ENCODE data around the gene LMNB1. TPM values are rescaled to one million over a fixed set of nuclear protein-coding genes. Genes with fewer than 3 reads are reported as not detected.

Gene LMNB1
- total RNA-seq, 1 experiment from 2014 or later: 211 TPM

- H2BK12ac ChIP-seq (ENCODE audit: insufficient read length, low read depth, low read length): no peak overlapping the region
- H2BK5ac ChIP-seq (ENCODE audit: insufficient read length, low read length): no peak overlapping the region
- no peak overlapping the region for H3K27ac ChIP-seq (ENCODE audit: insufficient read length, low read depth, low read length)
- no peak overlapping the region for H3K56ac ChIP-seq (ENCODE audit: insufficient read length, low read depth, low read length)
- H3K27me3 Mint-ChIP-seq (ENCODE audit: low read depth): no peaks in the 10 kb centered on the region
- no peaks in the 10 kb centered on the region for H3K9me3 Mint-ChIP-seq
- no peak overlapping the region for H2BK20ac ChIP-seq (ENCODE audit: low read depth, low read length, poor library complexity, severe bottlenecking)
- peaks cover 0 to 3% (median 3%) of the 10 kb centered on the region in 3 experiments; a peak in 4 of 7 replicates for H3K36me3 Mint-ChIP-seq (ENCODE audit: insufficient read depth in 1 of 3, low read depth in 3 of 3)
- WGBS (ENCODE audit: extremely low coverage, insufficient read length, low lambda C conversion rate): no CpG with 5 or more reads among the region's 13 CpGs
- no peak overlapping the region for H4K8ac ChIP-seq (replicated peaks; ENCODE audit: insufficient read length, low read depth, low read length)
- 0 out of 7 replicates have a peak overlapping the region, but pooled peaks of 1 of the 3 experiments have one; percentile 25 for H3K27ac Mint-ChIP-seq
- no peaks in the 10 kb centered on the region for H4K20me1 ChIP-seq (ENCODE audit: control insufficient read depth, insufficient read depth, insufficient read length)
- peaks cover 13 to 15% of the 10 kb centered on the region in 2 experiments for H3K4me1 Mint-ChIP-seq
- no peaks in the 10 kb centered on the region for H3K23me2 ChIP-seq (ENCODE audit: insufficient read length, low read depth, low read length, poor library complexity, severe bottlenecking)
- no peak overlapping the region; the same call in 1 of the 2 replicates for H3K14ac ChIP-seq (ENCODE audit: insufficient read depth, low read length)
- no peaks in the 10 kb centered on the region for H3K9me3 ChIP-seq (ENCODE audit: control insufficient read depth, low read depth, low read length)
- no peak overlapping the region for H2AFZ ChIP-seq (ENCODE audit: low read length)
- no peak overlapping the region for H2AK5ac ChIP-seq (ENCODE audit: insufficient read length, low read length)
- H3K4me3 Mint-ChIP-seq: no peak overlapping the region
- H2BK120ac ChIP-seq (ENCODE audit: low read depth, low read length, poor library complexity, severe bottlenecking): no peak overlapping the region
- H3K18ac ChIP-seq (ENCODE audit: insufficient read length, low read depth, low read length): no peak overlapping the region
- H3K79me2 ChIP-seq (ENCODE audit: insufficient read depth, low read length): no peaks in the 10 kb centered on the region
- DNase-seq: no peak
- H4K5ac ChIP-seq (ENCODE audit: insufficient read length, low read depth, low read length): no peak overlapping the region
- no peak overlapping the region for H4K91ac ChIP-seq (ENCODE audit: insufficient read length, low read depth, low read length)
- H3K4ac ChIP-seq (ENCODE audit: low read depth, low read length): no peak overlapping the region
- no peak overlapping the region for H3K9ac ChIP-seq (ENCODE audit: extremely low read depth, insufficient read length, low read length)
- no peak overlapping the region for H3K23ac ChIP-seq (ENCODE audit: insufficient read length, low read depth, low read length)
- no peak overlapping the region for H2BK15ac ChIP-seq (ENCODE audit: low read depth, low read length)
- H3T11ph ChIP-seq (ENCODE audit: low read length): no peak overlapping the region
- H3K79me1 ChIP-seq (ENCODE audit: insufficient read depth, low read depth, low read length, poor library complexity, severe bottlenecking): no peaks in the 10 kb centered on the region
- no peaks in the 10 kb centered on the region for H3K27me3 ChIP-seq (ENCODE audit: insufficient read depth, low read length)
- H3K4me1 ChIP-seq (ENCODE audit: insufficient read depth, low read length): peaks cover 6% of the 10 kb centered on the region; the same call in 1 of the 2 replicates
- TF ChIP-seq CTCF (conservative IDR thresholded peaks at IDR 0.05): no peak
- H3K4me2 ChIP-seq (ENCODE audit: insufficient read depth, insufficient read length, low read length): no peak overlapping the region
Observed at GRCh38 chr5:126878085-126878484, 101.1 kb downstream of the LMNB1 start.

Measured in H9 (cell line).